GM21526 (cell line): Measurements from ENCODE around the gene MBOAT1.
A peak's percentile ranks its signal among the peaks of the same experiment; 100 is the strongest.
"Not testable (repeated sequence)": the region's sequence is repeated elsewhere in the genome, so short reads cannot be mapped to it uniquely, and the experiment has no call there.

Experiments
- ATAC-seq: cut with Tn5 transposase; IDR thresholded peaks from one replicate; pipeline ENCODE4 v1.9.1; 2021; ENCODE audit warnings: moderate library complexity; ENCODE audit not compliant: unreplicated experiment, low FRiP score

Gene MBOAT1

DNA sequence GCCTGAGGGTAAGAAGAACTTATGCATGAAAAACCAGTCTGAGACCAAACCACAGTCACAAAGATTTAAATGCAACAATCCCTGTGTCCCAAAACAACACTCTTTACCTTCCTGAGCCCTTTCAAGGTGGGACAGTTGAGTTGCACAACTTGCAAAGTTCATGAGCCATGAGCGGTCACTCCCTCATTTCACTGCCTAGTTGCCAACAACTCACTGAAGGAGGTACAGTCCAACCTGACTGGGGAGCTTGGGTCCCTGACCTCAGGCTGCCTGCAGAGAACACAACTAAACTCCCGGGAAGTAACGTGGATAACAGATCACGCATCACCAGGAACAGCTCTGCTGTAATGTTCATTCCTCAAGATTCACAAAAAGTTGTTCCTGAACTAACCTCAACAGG lies 69.4 kb downstream of the MBOAT1 start:
- ATAC-seq, result no peak

DNA sequence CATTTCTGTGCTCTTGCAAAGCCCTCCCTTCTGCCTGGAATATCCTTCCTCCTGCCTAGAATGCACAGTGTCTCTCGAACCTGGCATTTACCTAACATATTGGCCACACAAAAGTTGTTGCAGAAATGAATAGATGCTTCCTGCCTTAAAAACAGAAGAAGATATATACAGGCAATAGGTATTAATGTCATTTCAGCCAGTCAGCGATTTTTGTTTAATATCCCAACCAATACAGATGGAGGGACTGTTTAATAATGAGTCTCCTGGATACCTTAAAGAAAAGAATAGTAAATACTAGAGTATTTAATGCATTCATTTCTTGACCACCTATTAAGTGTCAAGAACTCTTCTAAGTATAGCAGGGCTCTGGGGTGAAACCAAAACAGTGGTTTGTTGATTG lies 70.3 kb downstream of the MBOAT1 start:
- ATAC-seq, result no peak

DNA sequence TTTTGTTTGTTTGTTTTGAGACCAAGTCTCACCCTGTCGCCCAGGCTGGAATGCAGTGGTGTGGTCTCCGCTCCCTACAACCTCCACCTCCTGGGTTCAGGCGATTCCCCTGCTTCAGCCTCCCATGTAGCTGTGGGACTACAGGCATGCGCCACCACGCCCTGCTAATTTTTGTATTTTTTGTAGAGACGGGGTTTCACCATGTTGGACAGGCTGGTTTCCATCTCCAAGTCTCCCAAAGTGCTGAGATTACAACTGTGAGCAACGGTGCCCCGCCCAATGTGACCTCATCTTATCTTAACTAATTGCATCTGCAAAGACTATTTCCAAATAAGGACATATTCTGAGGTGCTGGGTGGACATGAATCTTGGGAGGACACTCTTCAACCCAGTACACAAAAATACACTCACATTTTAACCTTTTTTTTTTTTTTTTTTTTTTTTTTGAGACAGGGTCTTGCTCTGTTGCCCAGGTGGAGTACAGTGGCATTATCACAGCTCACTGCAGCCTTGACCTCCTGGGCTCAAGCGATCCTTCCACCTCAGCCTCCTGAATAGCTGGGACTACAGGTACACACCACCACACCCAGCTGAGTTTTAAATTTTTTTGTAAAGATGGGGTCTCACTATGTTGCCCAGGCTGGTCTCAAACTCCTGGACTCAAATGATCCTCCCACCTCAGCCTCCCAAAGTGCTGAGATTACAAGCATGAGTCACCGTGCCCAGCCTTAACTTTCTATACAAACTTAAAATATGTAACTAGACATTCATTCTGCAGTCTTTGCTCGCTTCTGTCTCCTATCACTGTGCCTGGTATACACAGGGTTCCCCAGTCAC lies 72.9 kb downstream of the MBOAT1 start:
- ATAC-seq, result not testable (repeated sequence)

DNA sequence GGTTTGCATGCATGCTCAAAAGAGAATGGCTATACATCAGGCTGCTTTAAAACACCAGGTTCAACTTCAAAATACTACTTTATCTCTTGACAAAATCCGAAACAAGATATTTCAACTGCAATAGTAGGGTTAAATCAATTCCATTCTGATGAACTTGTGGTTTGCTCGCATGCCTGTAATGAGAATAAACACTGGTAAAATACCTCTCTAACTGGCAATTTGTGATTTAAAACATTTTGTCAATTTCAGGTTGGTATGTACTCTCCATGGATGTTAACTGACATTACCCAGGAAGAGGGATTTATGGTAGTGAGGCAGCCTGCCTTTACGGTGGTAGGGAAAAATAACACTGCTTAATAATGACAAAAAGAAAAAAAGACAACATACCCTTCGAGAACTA lies 74.4 kb downstream of the MBOAT1 start:
- no peak for ATAC-seq

- no peak for ATAC-seq
These were observed 75.0 kb downstream of the MBOAT1 start for GRCh38 chr6:20137240-20137639.

DNA sequence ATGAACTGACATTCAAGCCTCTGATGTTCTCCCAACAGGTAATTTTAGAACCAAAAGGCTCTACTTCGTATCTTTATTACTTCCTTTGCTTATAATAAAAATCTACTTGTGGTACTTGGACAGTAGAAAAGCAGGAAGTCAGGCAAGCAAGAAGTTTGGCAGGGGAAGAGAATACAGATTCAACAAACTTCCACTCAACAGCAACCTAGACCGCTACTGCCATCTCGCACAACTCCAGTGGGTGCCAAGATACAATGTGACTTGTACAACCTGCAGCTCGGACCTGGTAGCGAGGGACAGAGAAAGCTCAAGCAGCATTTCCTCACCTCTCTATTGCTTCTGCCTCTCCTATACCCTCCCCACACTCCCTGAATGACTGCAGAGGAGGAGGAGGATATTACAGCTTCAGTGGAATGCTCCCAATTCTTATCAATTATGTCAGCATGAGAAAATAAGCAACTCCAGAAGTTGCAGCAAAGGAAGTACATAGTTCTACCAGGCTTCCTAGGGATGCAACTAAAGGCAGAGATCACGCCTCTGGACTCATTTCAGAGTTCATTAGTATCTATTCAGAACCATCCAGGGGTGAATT lies 76.5 kb downstream of the MBOAT1 start:
- ATAC-seq, result no peak

DNA sequence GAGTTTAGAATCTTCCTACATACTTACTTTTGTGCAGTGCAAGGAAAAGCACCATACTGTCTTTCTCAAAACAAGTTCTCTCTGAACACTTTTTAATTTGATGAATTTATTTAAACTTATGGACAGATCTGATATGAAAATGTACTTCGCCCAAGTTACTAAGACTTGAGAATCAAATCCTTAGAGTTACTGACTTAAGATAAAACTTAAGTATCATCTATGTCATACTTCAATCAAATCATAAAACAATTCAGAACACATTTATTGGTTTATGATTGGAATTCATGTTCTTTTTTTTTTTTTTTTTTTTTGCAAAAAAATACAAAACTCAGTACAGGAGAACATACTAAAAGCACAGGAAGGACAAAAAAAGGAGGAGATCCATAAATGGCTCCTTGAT lies 77.7 kb downstream of the MBOAT1 start:
- no peak for ATAC-seq

DNA sequence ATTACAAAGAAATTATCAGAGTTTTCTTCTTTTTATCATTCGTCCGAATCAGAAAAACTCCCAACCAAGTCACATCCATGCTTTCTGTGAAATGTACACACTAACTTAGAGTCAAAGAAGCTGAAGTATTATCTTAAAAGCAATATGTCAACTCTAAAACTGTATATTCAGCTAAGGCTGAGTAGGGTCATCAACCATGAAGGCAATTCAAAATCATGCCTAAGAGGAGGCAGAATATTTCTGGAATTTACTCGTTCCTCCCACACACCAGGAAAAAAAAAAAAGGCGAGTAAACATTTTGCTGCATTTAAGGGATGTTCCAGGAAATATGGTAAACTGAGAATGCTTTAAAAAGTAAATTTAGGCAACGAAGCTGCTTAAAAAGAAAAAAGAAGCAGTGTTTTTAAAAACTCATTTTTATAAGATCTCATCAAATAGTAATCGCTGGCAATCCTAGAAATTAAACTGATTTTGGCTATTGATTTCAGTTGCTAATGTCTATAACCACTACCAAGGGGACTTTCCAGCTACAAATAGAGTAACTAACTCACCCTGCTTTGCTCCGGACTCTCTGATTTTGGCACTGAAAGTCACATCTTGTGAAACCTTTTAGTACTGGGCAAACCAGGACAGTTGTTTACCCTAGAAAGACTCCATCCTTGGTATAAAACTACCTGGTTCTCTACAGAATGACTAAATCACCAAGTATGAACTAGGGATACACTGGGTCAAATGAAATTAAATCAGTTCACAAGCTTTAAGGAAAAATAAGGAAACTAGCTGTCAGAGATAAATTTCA lies 82.8 kb downstream of the MBOAT1 start:
- no peak for ATAC-seq

GRCh38 chr6:20128018-20128417 lies 84.3 kb downstream of the MBOAT1 start:
- ATAC-seq, result no peak

- peak; percentile 85 for ATAC-seq
These were observed 85.2 kb downstream of the MBOAT1 start for GRCh38 chr6:20126789-20127653.

DNA sequence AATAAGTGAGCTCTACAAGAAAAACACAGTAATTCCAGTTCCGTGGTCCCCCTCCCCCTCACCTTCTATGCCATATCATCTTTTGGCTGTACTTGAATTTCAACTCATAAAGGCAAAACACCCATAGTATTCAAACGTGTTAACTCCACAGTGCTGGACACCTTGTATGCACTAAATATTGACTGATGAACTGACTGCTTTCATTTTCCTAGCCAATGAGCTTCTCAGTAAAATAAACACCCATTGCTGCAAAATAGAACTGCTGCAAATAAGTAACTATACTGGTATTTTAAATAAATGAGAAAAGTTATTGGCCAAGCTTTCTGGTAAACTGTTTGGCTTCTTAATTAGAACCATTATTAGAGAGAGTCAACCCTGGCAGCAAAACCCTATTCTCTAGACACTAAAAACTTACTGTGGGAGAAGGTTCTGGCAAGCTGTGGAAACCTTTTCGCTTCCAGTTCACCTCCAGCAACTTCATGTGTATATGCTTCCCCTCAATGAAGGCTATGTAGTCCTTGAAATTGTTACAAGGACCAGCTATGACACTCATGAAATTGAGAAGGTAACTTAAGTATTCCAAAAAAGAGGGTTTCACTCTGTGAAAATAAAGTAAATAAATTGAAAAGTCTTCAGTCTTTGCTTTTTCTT lies 86.0 kb downstream of the MBOAT1 start:
- ATAC-seq, result no peak

GRCh38 chr6:20124545-20124944 lies 87.7 kb downstream of the MBOAT1 start:
- no peak for ATAC-seq

GRCh38 chr6:20119485-20119884 lies 92.8 kb downstream of the MBOAT1 start:
- no peak for ATAC-seq

GRCh38 chr6:20118892-20119291 lies 93.4 kb downstream of the MBOAT1 start:
- no peak for ATAC-seq

- no peak for ATAC-seq
These were observed 94.8 kb downstream of the MBOAT1 start for GRCh38 chr6:20117474-20117873.

GRCh38 chr6:20116792-20117191 lies 95.5 kb downstream of the MBOAT1 start:
- no peak for ATAC-seq

DNA sequence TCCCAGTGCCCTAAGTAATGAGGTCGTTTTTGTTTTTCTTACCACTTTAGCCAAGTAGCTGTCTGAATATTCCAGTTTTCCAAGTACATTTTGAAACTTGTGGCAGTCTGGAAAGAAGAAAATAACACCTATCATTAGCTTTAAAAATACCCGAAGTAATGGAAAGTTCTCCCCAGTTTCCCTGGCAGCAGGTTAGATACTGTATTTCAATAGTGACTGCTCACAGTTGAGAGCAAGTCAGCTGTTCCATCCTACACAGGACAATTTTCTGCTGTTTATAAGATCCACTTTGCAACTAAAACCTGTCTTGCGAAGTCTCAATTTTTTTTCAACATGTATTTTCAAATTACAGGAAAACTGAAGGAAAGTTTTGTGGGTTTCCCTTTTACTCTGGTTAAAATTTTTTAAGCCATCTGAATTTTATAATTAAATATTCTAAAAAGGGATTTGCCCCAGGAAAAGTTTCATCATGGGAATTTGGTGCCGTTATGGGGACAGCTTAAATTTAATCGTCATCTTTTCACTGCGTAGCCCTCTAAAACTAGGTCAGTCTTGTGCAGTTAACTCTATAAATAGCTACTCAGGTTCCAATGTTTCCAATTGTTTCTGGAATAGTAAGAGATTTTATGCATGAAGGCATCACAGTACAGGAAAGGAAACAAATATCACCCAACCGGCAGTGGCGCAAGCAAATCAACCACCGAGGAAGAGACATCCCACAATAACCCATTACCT lies 96.9 kb downstream of the MBOAT1 start:
- no peak for ATAC-seq

GRCh38 chr6:20113649-20114224 lies 98.5 kb downstream of the MBOAT1 start:
- no peak for ATAC-seq

DNA sequence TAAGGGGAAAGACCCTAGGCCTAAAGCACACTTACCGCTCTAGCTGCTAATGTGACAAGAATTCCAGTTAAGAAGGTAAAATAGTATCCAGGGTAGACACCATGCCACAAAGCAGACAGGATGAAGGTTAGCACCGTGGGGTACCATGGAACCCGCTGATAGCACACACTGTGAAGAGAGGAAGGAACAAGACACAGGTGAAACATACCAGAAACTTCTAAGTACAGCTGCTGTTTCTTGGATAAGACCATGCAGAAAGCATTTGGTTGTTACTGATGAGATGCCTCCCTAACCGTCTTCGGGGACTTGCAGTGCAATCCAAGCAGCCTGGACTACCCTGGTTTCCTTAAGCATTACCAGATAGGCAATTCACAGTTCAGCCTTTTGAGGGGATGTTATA lies 99.4 kb downstream of the MBOAT1 start:
- no peak for ATAC-seq
